K562 (cell line): ENCODE data around the gene RASIP1. TPM values are rescaled to one million over a fixed set of nuclear protein-coding genes. Genes with fewer than 3 reads are reported as not detected.
A peak's percentile ranks its signal among the peaks of the same experiment; 100 is the strongest.

Source experiments
- ATAC-seq: fragments of 200-7000 bp; cut with Tn5 transposase; 3 replicates; pipeline ENCODE4 v1.9.1; 2020; ENCODE audit warnings: moderate library complexity
- BruUV-seq: library from RNA; stranded (reverse); fragments of 400-500 nt; replicated peaks from 2 replicates; lab custom pipeline; 2021; lab: Mats Ljungman, UMichigan
- CTCF ChIA-PET: fragments of 300-600 bp; formaldehyde crosslinking; extraction: SDS; loops from one replicate; lab custom pipeline; 2021; ENCODE audit warnings: low intra/inter-chr PET ratio; lab: Yijun Ruan, JAX
- POLR2A ChIA-PET: fragments of 300-600, 350-650 bp; sonication (Branson Sonifier 250); formaldehyde crosslinking; extraction: SDS; loops from one replicate; lab custom pipeline; 2021; ENCODE audit warnings: antibody characterized with exemption, inconsistent platforms; lab: Yijun Ruan, JAX
- DNase-seq, 4 experiments: peaks; one replicate each; pipeline versions ENCODE4 v3.0.0 to v3.0.0-alpha.2; 2011 to 2018; ENCODE audit warnings: low spot score in 3 of 4, mixed read lengths in 3 of 4; ENCODE audit errors: extremely low read depth in 1 of 4
- FAIRE-seq: peaks from 2 replicates; lab custom pipeline; 2011; peaks lifted over from hg19 to GRCh38; lab: Jason Lieb, UNC
- H2AFZ ChIP-seq: 2 replicates; pipeline ENCODE4 v1.6.0; 2011; ENCODE audit warnings: low read depth, low read length, control low read depth, inconsistent platforms
- H3K27ac ChIP-seq: fragments of 200-600 bp; 3 replicates; pipeline ENCODE4 v1.8.0; 2011; ENCODE audit warnings: low read depth, mild to moderate bottlenecking, control low read depth, inconsistent platforms, low read length, moderate library complexity, mixed read lengths; ENCODE audit errors: extremely low read depth
- H3K27me3 ChIP-seq, 2 experiments: fragments of 300-600 bp in 1 of 2; 2 replicates in 1 of 2; 3 replicates in 1 of 2; pipeline versions ENCODE4 v1.6.0 to v1.8.0; 2011; ENCODE audit warnings: inconsistent platforms in 2 of 2, low read length in 2 of 2, mild to moderate bottlenecking in 1 of 2, mixed read lengths in 1 of 2, moderate library complexity in 1 of 2; ENCODE audit not compliant: control insufficient read depth in 2 of 2, insufficient read depth in 2 of 2
- H3K36me3 ChIP-seq: fragments of 300-600 bp; 3 replicates; pipeline ENCODE4 v1.8.0; 2011; ENCODE audit warnings: mild to moderate bottlenecking, low read length, inconsistent platforms; ENCODE audit not compliant: control insufficient read depth, insufficient read depth
- H3K4me1 ChIP-seq, 2 experiments: fragments of 200-600 bp in 1 of 2; replicated peaks in 1 of 2; 2 replicates in 1 of 2; 3 replicates in 1 of 2; pipeline versions ENCODE4 v1.5.1 to v1.8.0; 2011; ENCODE audit warnings: inconsistent platforms in 2 of 2, low read length in 2 of 2, mild to moderate bottlenecking in 1 of 2, mixed read lengths in 1 of 2, moderate library complexity in 1 of 2; ENCODE audit not compliant: control insufficient read depth in 2 of 2, insufficient read depth in 2 of 2
- H3K4me2 ChIP-seq: 2 replicates; pipeline ENCODE4 v1.6.1; 2011; ENCODE audit warnings: low read length, control low read depth, inconsistent platforms, mixed read lengths; ENCODE audit not compliant: insufficient read depth
- H3K4me3 ChIP-seq: fragments of 200-600 bp; sonication (generic), shearing (Covaris generic); 2 replicates; pipeline ENCODE4 v1.5.1; 2016; ENCODE audit warnings: control low read depth, inconsistent platforms
- H3K79me2 ChIP-seq: fragments of 200-600 bp; 3 replicates; pipeline ENCODE4 v1.8.0; 2011; ENCODE audit warnings: low read length, inconsistent platforms; ENCODE audit not compliant: control insufficient read depth, insufficient read depth
- H3K9ac ChIP-seq, 2 experiments: 2 replicates each; pipeline versions ENCODE4 v1.6.0 to v1.6.1; 2011; ENCODE audit warnings: low read depth in 2 of 2, low read length in 2 of 2, control low read depth in 1 of 2, inconsistent platforms in 1 of 2, mild to moderate bottlenecking in 1 of 2, mixed read lengths in 1 of 2; ENCODE audit not compliant: insufficient read depth in 1 of 2
- H3K9me1 ChIP-seq: one replicate; pipeline ENCODE4 v1.6.0; 2011; ENCODE audit warnings: inconsistent platforms, mild to moderate bottlenecking, low read length, moderate library complexity; ENCODE audit not compliant: control insufficient read depth, insufficient read depth
- H3K9me3 ChIP-seq: replicated peaks from 2 replicates; pipeline ENCODE4 v1.5.1; 2011; ENCODE audit warnings: low read depth, low read length, inconsistent platforms; ENCODE audit not compliant: control insufficient read depth, insufficient read depth
- H4K20me1 ChIP-seq: replicated peaks from 2 replicates; pipeline ENCODE4 v1.6.1; 2011; ENCODE audit warnings: low read length, inconsistent platforms, mixed read lengths; ENCODE audit not compliant: control insufficient read depth, insufficient read depth
- ATF4 ChIP-seq: fragments of 450-650 bp; formaldehyde crosslinking; IDR thresholded peaks from 2 replicates; pipeline ENCODE4 v1.4.0; 2022; ENCODE audit warnings: mild to moderate bottlenecking, moderate library complexity
- CEBPG ChIP-seq, 3 experiments: fragments of 200-800 bp in 1 of 3; sonication (Bioruptor generic) in 1 of 3; sonication (generic) in 1 of 3; formaldehyde crosslinking in 1 of 3; IDR thresholded peaks in 2 of 3; conservative IDR thresholded peaks in 1 of 3; 2 replicates each; pipeline versions ENCODE4 v1.6.1 to v1.8.0; 2016 to 2022; ENCODE audit warnings: missing compliant biosample characterization in 2 of 3, missing genetic modification characterization in 2 of 3, mild to moderate bottlenecking in 1 of 3, missing genetic modification reagents in 1 of 3
- JUND ChIP-seq, 2 experiments: IDR thresholded peaks; 2 replicates in 1 of 2; 3 replicates in 1 of 2; pipeline ENCODE4 v1.6.1; 2011; ENCODE audit warnings: borderline replicate concordance in 2 of 2, low read depth in 2 of 2, low read length in 2 of 2, improper control_type of control experiment in 1 of 2, missing biosample characterization in 1 of 2, missing genetic modification characterization in 1 of 2, missing genetic modification reagents in 1 of 2
- MAZ ChIP-seq, 2 experiments: fragments of 450-650 bp in 1 of 2; sonication (generic) in 1 of 2; formaldehyde crosslinking; IDR thresholded peaks in 1 of 2; conservative IDR thresholded peaks in 1 of 2; 2 replicates each; pipeline versions ENCODE4 v1.4.0 to v1.5.0; 2020; ENCODE audit warnings: mild to moderate bottlenecking in 1 of 2, missing genetic modification reagents in 1 of 2
- NFRKB ChIP-seq: fragments of 450-650 bp; IDR thresholded peaks from 2 replicates; pipeline ENCODE4 v1.6.1; 2016; ENCODE audit warnings: low read depth
- NR4A1 ChIP-seq, 2 experiments: fragments of 250-450 bp in 1 of 2; fragments of 450-650 bp in 1 of 2; sonication (Bioruptor Pico) in 1 of 2; IDR thresholded peaks; 2 replicates each; pipeline versions ENCODE4 v1.4.0 to v1.6.1; 2016 to 2020; ENCODE audit warnings: mild to moderate bottlenecking in 2 of 2, missing compliant biosample characterization in 1 of 2, missing genetic modification characterization in 1 of 2, moderate library complexity in 1 of 2
- PURB ChIP-seq: sonication (generic); formaldehyde crosslinking; IDR thresholded peaks from 2 replicates; pipeline ENCODE4 v1.9.0; 2021; ENCODE audit warnings: low read depth, mild to moderate bottlenecking, missing genetic modification reagents
- RAD21 ChIP-seq, 2 experiments: fragments of 250-450 bp in 1 of 2; fragments of 450-650 bp in 1 of 2; sonication (Bioruptor Pico) in 1 of 2; formaldehyde crosslinking in 1 of 2; IDR thresholded peaks in 1 of 2; conservative IDR thresholded peaks in 1 of 2; 2 replicates each; pipeline versions ENCODE4 v1.4.0 to v1.8.0; 2020 to 2022; ENCODE audit warnings: mild to moderate bottlenecking in 2 of 2, moderate library complexity in 1 of 2
- RBM15 ChIP-seq: fragments of 200-400 bp; formaldehyde crosslinking; IDR thresholded peaks from 2 replicates; pipeline ENCODE4 v1.6.1; 2018; ENCODE audit warnings: mild to moderate bottlenecking, low read length, moderate library complexity; ENCODE audit not compliant: insufficient read depth
- ZEB2 ChIP-seq: fragments of 450-650 bp; IDR thresholded peaks from 2 replicates; pipeline ENCODE4 v1.6.1; 2016
- ZNF436 ChIP-seq: fragments of 250-450, 450-650 bp; sonication (Bioruptor Pico); formaldehyde crosslinking; IDR thresholded peaks from 2 replicates; pipeline ENCODE4 v1.7.0; 2020; ENCODE audit warnings: mild to moderate bottlenecking
- ZSCAN32 ChIP-seq: fragments of 450-650 bp; formaldehyde crosslinking; IDR thresholded peaks from 2 replicates; pipeline ENCODE4 v1.4.0; 2020; ENCODE audit warnings: mild to moderate bottlenecking, moderate library complexity
- WGBS: fragments of 100-300 bp; shearing (Covaris generic); methylation state at CpG from one replicate; pipeline ENCODE4 v1.1.6; 2016; ENCODE audit warnings: low coverage, mixed read lengths; ENCODE audit not compliant: insufficient coverage; ENCODE audit errors: missing lambda C conversion rate; 5-methylcytosine and 5-hydroxymethylcytosine counted together
- in situ Hi-C: fragments of 300-500 bp; cut with MboI; formaldehyde crosslinking; loops from 4 replicates; pipeline ENCODE4 v1.15.0; 2018; ENCODE audit warnings: inconsistent platforms, mixed read lengths
- intact Hi-C: fragments of 100-400 bp; cut with micrococcal nuclease; formaldehyde crosslinking; loops from 2 replicates; pipeline ENCODE4 v1.14.2; 2022
- polyA plus RNA-seq, 8 experiments: library from polyadenylated mRNA; depleted of rRNA in 4 of 8; stranded (reverse) in 5 of 8; unstranded in 3 of 8; fragments of >200 nt; fragmentation: Nextera tagmentation in 2 of 8; fragmentation: Illumina TruSeq in 1 of 8; extraction: Ambion mirVana in 2 of 8; extraction: Trizol in 1 of 8; gene quantifications; 2 replicates each; pipeline versions ENCODE4 v1.2.1 to v1.2.3, GENCODE V29; 2011 to 2014; ENCODE audit warnings: inconsistent platforms in 1 of 8, missing spikeins in 1 of 8
- total RNA-seq, 7 experiments: library from RNA; depleted of rRNA in 6 of 7; stranded (reverse); fragments of >200 nt in 6 of 7; fragmentation: Illumina TruSeq in 2 of 7; extraction: Trizol in 2 of 7; gene quantifications; 2 replicates each; pipeline versions ENCODE4 v1.2.1 to v1.2.3, GENCODE V29; 2011 to 2021; ENCODE audit warnings: low replicate concordance in 1 of 7

Gene RASIP1
- total and polyA plus RNA-seq, 9 of the 15 experiments (the other 6 are each of a cell fraction or from before 2014, with no cell fraction given): 0.20 to 4.7 (median 1.5) TPM

GRCh38 chr19:48755084-48755641 lies 14.8 kb upstream of the RASIP1 start, which contains the start of gene FGF21:
TSS of gene FGF21 (plus strand) at chr19:48755524. CDS start at chr19:48756237, 713 bp downstream.
- peak within 1 kb of the TSS; percentile 93 for H3K27ac ChIP-seq
- peak within 1 kb of the TSS; percentile 74 to 91 for H3K9ac ChIP-seq
- intact Hi-C loops: loop anchor here (2.0 kb wide), 1 partner anchor 26 kb away; no protein-coding TSS in a partner anchor
- H3K36me3 ChIP-seq: peaks cover 13% of the 10 kb centered on the region; the same call in 1 of the 3 replicates
- no peaks in the 10 kb centered on the region for H4K20me1 ChIP-seq
- DNase-seq (peak in 1 of 4 experiments; percentile 58), FAIRE-seq (peak; percentile 37), ATAC-seq (peak; percentile 67)
- no peaks in the 10 kb centered on the region for H3K9me3 ChIP-seq
- no peaks in the 10 kb centered on the region for H3K27me3 ChIP-seq
- peaks cover 28% of the 10 kb centered on the region for H3K79me2 ChIP-seq
- no peak within 1 kb of the TSS for H3K4me3 ChIP-seq
- peaks cover 25 to 71% of the 10 kb centered on the region in 2 experiments for H3K4me1 ChIP-seq
- WGBS: 31% methylated on average over 4 of the region's 4 CpGs
- in situ Hi-C loops: no loop called here
- H3K9me1 ChIP-seq: no peaks in the 10 kb centered on the region
- H2AFZ ChIP-seq: peak within 1 kb of the TSS; percentile 73
- H3K4me2 ChIP-seq: peak within 1 kb of the TSS; percentile 81
- POLR2A ChIA-PET: interaction anchor here (0.6 kb wide), 2 partner anchors 9 to 1621 kb away, joined by 3 to 4 read pairs; partner anchors contain the start of genes IZUMO1 and NR1H2
- BruUV-seq: no TSS peak
- CTCF ChIA-PET: no interaction called here
- peak; percentile 85 for TF ChIP-seq NFRKB
- TF ChIP-seq ZEB2: peak; percentile 69; the same call in 1 of the 2 replicates
- no peak for TF ChIP-seq ZSCAN32 (CRISPR knock-in tag)
- TF ChIP-seq CEBPG (CRISPR knock-in tag; IDR thresholded peaks at IDR 0.05): peak; percentile 94
- TF ChIP-seq CEBPG (tag; conservative IDR thresholded peaks at IDR 0.05 in 1 of 2, IDR thresholded peaks at IDR 0.05 in 1 of 2): peak; percentile 59 to 85
- TF ChIP-seq NR4A1 (CRISPR knock-in tag; IDR thresholded peaks at IDR 0.05): no peak
- peak; percentile 53; the same call in 1 of the 2 replicates for TF ChIP-seq NR4A1 (tag; IDR thresholded peaks at IDR 0.05)
- peak in 1 of 2 experiments; percentile 13; a peak in 1 of 4 replicates for TF ChIP-seq RAD21 (CRISPR knock-in tag; conservative IDR thresholded peaks at IDR 0.05 in 1 of 2, IDR thresholded peaks at IDR 0.05 in 1 of 2)
- no peak for TF ChIP-seq PURB (CRISPR knock-in tag)
- TF ChIP-seq ZNF436 (CRISPR knock-in tag): peak; percentile 41; the same call in 1 of the 2 replicates
- TF ChIP-seq RBM15: no peak
- 0 out of 2 replicates have a peak, but pooled peaks have one; percentile 43 for TF ChIP-seq ATF4 (CRISPR knock-in tag)
- peak; percentile 54; the same call in 1 of the 2 replicates for TF ChIP-seq JUND (IDR thresholded peaks at IDR 0.05; ENCODE audit: borderline replicate concordance, low read depth, low read length)
- TF ChIP-seq JUND (tag; IDR thresholded peaks at IDR 0.05; ENCODE audit: borderline replicate concordance, low read depth, low read length): no peak; the same call in 2 of the 3 replicates
- peak in 1 of 2 experiments; percentile 45; a peak in 1 of 4 replicates for TF ChIP-seq MAZ (CRISPR knock-in tag; conservative IDR thresholded peaks at IDR 0.05 in 1 of 2, IDR thresholded peaks at IDR 0.05 in 1 of 2)
